Airway epithelial cell (primary cell): ENCODE results near the gene PRDM8. TPM values are rescaled to one million over a fixed set of nuclear protein-coding genes. Genes with fewer than 3 reads are reported as not detected.

Experiments used
- total RNA-seq: library from RNA; depleted of rRNA; stranded (reverse); fragments of >200 nt; gene quantifications from 2 replicates; pipeline ENCODE4 v1.2.3, GENCODE V29; 2015

PRDM8 gene
- 0.70 and 1.1 TPM in 2 replicates for total RNA-seq

DNA sequence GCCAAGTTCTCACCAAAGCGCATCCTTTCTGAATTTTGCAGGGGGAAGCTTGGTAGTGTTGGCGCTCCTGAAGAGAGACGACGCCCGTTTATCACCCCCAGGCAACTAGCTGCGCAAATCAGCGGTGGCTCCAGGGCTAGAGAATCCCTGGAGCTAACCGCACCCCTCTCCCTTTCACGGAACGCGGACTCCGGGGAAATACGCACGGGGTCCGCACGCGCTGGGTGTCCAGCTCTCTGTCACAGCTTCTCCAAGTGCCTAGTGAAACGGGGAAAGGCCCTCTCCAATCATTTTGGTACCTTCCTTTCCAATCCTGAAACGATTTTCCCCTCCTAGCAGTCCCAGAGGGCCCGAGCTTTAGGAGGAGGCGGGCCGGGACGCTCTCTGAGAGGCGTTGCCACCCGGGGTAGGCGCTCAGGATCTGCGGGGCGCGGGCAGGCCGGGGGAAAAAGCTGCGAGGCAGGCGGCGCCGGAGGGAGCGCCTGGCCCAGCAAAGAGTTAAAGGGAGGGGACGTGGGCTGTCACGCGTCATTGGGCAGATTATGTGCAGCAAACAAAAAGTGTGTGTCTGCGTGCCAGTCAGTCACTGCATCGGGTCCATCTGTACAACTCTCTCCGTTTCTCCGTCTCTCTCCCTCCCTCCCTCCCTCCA is at the start of gene PRDM8:
Gene PRDM8 (plus strand): TSS at position 582 of the 652 bp plus-strand sequence. CDS start 2,578 bp downstream, outside the sequence.

Other genes with a start within 250 kb of the PRDM8 start
- gene ANTXR2, start 124.3 kb upstream of the PRDM8 start, total RNA-seq = 11.8 and 14.2 TPM in 2 replicates
- gene FGF5, start 69.2 kb downstream of the PRDM8 start, total RNA-seq = 0.19 and 1.1 TPM in 2 replicates
- not detected in 2 replicates for gene CFAP299, start 138.2 kb downstream of the PRDM8 start, total RNA-seq